ENCODE measurements around the gene DNM3.

DNM3 gene

GRCh38 chr1:171998711-171999110 lies 157.4 kb downstream of the DNM3 start:
- H3F3A ChIP-seq (ENCODE audit: insufficient read depth, low read length) = no peaks in the 10 kb centered on the region
- H3K9me2 ChIP-seq (replicated peaks; ENCODE audit: insufficient read depth, low read length) = no peaks in the 10 kb centered on the region
- TF ChIP-seq EZH2 (optimal IDR thresholded peaks at IDR 0.05; ENCODE audit: low read depth, low read length) (no peak), EZH2phosphoT487 (IDR thresholded peaks at IDR 0.05; ENCODE audit: low read length) (no peak), CTCF (IDR thresholded peaks at IDR 0.05; ENCODE audit: low read length) (no peak)
- H3K27ac ChIP-seq (ENCODE audit: low read length) = no peak overlapping the region
- H2AFZ ChIP-seq (ENCODE audit: low read length) = no peak overlapping the region
- no peaks in the 10 kb centered on the region for H3K79me2 ChIP-seq (ENCODE audit: low read length)
- no peaks in the 10 kb centered on the region for H3K4me1 ChIP-seq (ENCODE audit: low read length)
- no peaks in the 10 kb centered on the region for H3K9me3 ChIP-seq (replicated peaks; ENCODE audit: insufficient read depth, low read length)
- H3K4me3 ChIP-seq (ENCODE audit: low read length) = no peak overlapping the region
- DNase-seq = no peak
- H4K20me1 ChIP-seq (ENCODE audit: insufficient read depth, low read length) = no peaks in the 10 kb centered on the region
- H3K9ac ChIP-seq (ENCODE audit: low read length) = no peak overlapping the region
- H3K36me3 ChIP-seq (replicated peaks; ENCODE audit: insufficient read depth, low read length) = no peaks in the 10 kb centered on the region
- no peaks in the 10 kb centered on the region for H3K27me3 ChIP-seq (replicated peaks; ENCODE audit: insufficient read depth, low read length)
- no peak overlapping the region for H3K4me2 ChIP-seq (ENCODE audit: low read depth, low read length)

GRCh38 chr1:171999756-172000155 lies 158.5 kb downstream of the DNM3 start:
- Histone ChIP-seq H3K36me3 (replicated peaks; ENCODE audit: insufficient read depth, low read length) (no peaks in the 10 kb centered on the region), H3K4me2 (ENCODE audit: low read depth, low read length) (no peak overlapping the region), H3K4me1 (ENCODE audit: low read length) (no peaks in the 10 kb centered on the region), H3K9ac (ENCODE audit: low read length) (no peak overlapping the region), H3K27me3 (replicated peaks; ENCODE audit: insufficient read depth, low read length) (no peaks in the 10 kb centered on the region), H3F3A (ENCODE audit: insufficient read depth, low read length) (no peaks in the 10 kb centered on the region), H3K79me2 (ENCODE audit: low read length) (no peaks in the 10 kb centered on the region), H3K9me2 (replicated peaks; ENCODE audit: insufficient read depth, low read length) (no peaks in the 10 kb centered on the region), H3K9me3 (replicated peaks; ENCODE audit: insufficient read depth, low read length) (no peaks in the 10 kb centered on the region), H3K27ac (ENCODE audit: low read length) (no peak overlapping the region), H4K20me1 (ENCODE audit: insufficient read depth, low read length) (no peaks in the 10 kb centered on the region), H2AFZ (ENCODE audit: low read length) (no peak overlapping the region), H3K4me3 (ENCODE audit: low read length) (no peak overlapping the region)
- no peak for TF ChIP-seq EZH2phosphoT487 (IDR thresholded peaks at IDR 0.05; ENCODE audit: low read length)
- no peak for DNase-seq

- H3F3A ChIP-seq (ENCODE audit: insufficient read depth, low read length) = no peaks in the 10 kb centered on the region
- H3K4me2 ChIP-seq (ENCODE audit: low read depth, low read length) = no peak overlapping the region
- no peak overlapping the region for H3K4me3 ChIP-seq (ENCODE audit: low read length)
- H2AFZ ChIP-seq (ENCODE audit: low read length) = no peak overlapping the region
- no peak for TF ChIP-seq EZH2phosphoT487 (IDR thresholded peaks at IDR 0.05; ENCODE audit: low read length)
- H3K27me3 ChIP-seq (replicated peaks; ENCODE audit: insufficient read depth, low read length) = no peaks in the 10 kb centered on the region
- no peaks in the 10 kb centered on the region for H4K20me1 ChIP-seq (ENCODE audit: insufficient read depth, low read length)
- H3K79me2 ChIP-seq (ENCODE audit: low read length) = no peaks in the 10 kb centered on the region
- H3K9me2 ChIP-seq (replicated peaks; ENCODE audit: insufficient read depth, low read length) = no peaks in the 10 kb centered on the region
- H3K9me3 ChIP-seq (replicated peaks; ENCODE audit: insufficient read depth, low read length) = no peaks in the 10 kb centered on the region
- no peak for DNase-seq
- no peaks in the 10 kb centered on the region for H3K4me1 ChIP-seq (ENCODE audit: low read length)
- H3K36me3 ChIP-seq (replicated peaks; ENCODE audit: insufficient read depth, low read length) = no peaks in the 10 kb centered on the region
- H3K9ac ChIP-seq (ENCODE audit: low read length) = no peak overlapping the region
- H3K27ac ChIP-seq (ENCODE audit: low read length) = no peak overlapping the region
Observed at GRCh38 chr1:172001288-172001687, 160.0 kb downstream of the DNM3 start.

GRCh38 chr1:172002725-172003345 lies 161.5 kb downstream of the DNM3 start:
- H3K27me3 ChIP-seq (replicated peaks; ENCODE audit: insufficient read depth, low read length) = no peaks in the 10 kb centered on the region
- H3K9me3 ChIP-seq (replicated peaks; ENCODE audit: insufficient read depth, low read length) = no peaks in the 10 kb centered on the region
- DNase-seq = peak; percentile 42
- TF ChIP-seq EZH2 (optimal IDR thresholded peaks at IDR 0.05; ENCODE audit: low read depth, low read length) = no peak
- peak; percentile 74 for TF ChIP-seq CTCF (IDR thresholded peaks at IDR 0.05; ENCODE audit: low read length)
- no peak for TF ChIP-seq EZH2phosphoT487 (IDR thresholded peaks at IDR 0.05; ENCODE audit: low read length)
- H3K4me2 ChIP-seq (ENCODE audit: low read depth, low read length) = no peak overlapping the region
- H3K27ac ChIP-seq (ENCODE audit: low read length) = no peak overlapping the region
- no peaks in the 10 kb centered on the region for H3K9me2 ChIP-seq (replicated peaks; ENCODE audit: insufficient read depth, low read length)
- no peaks in the 10 kb centered on the region for H3K79me2 ChIP-seq (ENCODE audit: low read length)
- H2AFZ ChIP-seq (ENCODE audit: low read length) = no peak overlapping the region
- no peaks in the 10 kb centered on the region for H3K36me3 ChIP-seq (replicated peaks; ENCODE audit: insufficient read depth, low read length)
- no peak overlapping the region for H3K9ac ChIP-seq (ENCODE audit: low read length)
- no peaks in the 10 kb centered on the region for H4K20me1 ChIP-seq (ENCODE audit: insufficient read depth, low read length)
- H3K4me3 ChIP-seq (ENCODE audit: low read length) = no peak overlapping the region
- H3K4me1 ChIP-seq (ENCODE audit: low read length) = no peaks in the 10 kb centered on the region
- no peaks in the 10 kb centered on the region for H3F3A ChIP-seq (ENCODE audit: insufficient read depth, low read length)
